Activated CD8-positive, alpha-beta memory T cell treated with anti-CD3 and anti-CD28 coated beads, Interleukin-2, amount 10 ng/mL, durations not matched to agents 7 days and 5 days (primary cell): ENCODE measurements around the gene ST7. TPM values are rescaled to one million over a fixed set of nuclear protein-coding genes. Genes with fewer than 3 reads are reported as not detected.

Experiments used
- ATAC-seq: fragments of 150-1000 bp; cut with Tn5 transposase; one replicate; pipeline ENCODE4 v1.10.0; 2021; ENCODE audit warnings: moderate library complexity
- CTCF ChIA-PET: fragments of 350-600 bp; sonication (Branson Sonifier 250); formaldehyde crosslinking; loops from one replicate; lab custom pipeline; 2021; ENCODE audit warnings: antibody characterized with exemption; lab: Charles Lee
- DNase-seq: peaks from one replicate; pipeline ENCODE4 v3.0.0-alpha.2; 2020
- H3K27ac Mint-ChIP-seq: one replicate; pipeline ENCODE4 v1.8.0; 2021; ENCODE audit warnings: mild to moderate bottlenecking, mixed read lengths
- H3K27me3 Mint-ChIP-seq: one replicate; pipeline ENCODE4 v1.8.0; 2021; ENCODE audit warnings: mixed read lengths
- H3K36me3 Mint-ChIP-seq: one replicate; pipeline ENCODE4 v1.8.0; 2021; ENCODE audit warnings: mild to moderate bottlenecking, mixed read lengths
- H3K4me1 Mint-ChIP-seq: one replicate; pipeline ENCODE4 v1.8.0; 2021; ENCODE audit warnings: mixed read lengths
- H3K4me3 Mint-ChIP-seq: one replicate; pipeline ENCODE4 v1.8.0; 2021; ENCODE audit warnings: mild to moderate bottlenecking, moderate library complexity, mixed read lengths
- H3K9me3 Mint-ChIP-seq: one replicate; pipeline ENCODE4 v1.8.0; 2022; ENCODE audit warnings: low read depth, mixed read lengths
- total RNA-seq, 2 experiments: library from RNA; stranded (reverse); gene quantifications; one replicate each; pipeline ENCODE4 v1.2.3, GENCODE V29; 2021

The ST7 gene
- total RNA-seq, 2 experiments from 2014 or later: 7.2 to 12.8 TPM

GRCh38 chr7:117096942-117097341 is 143.6 kb downstream of the ST7 start:
- no peaks in the 10 kb centered on the region for H3K9me3 Mint-ChIP-seq
- CTCF ChIA-PET: no interaction called here
- no peaks in the 10 kb centered on the region for H3K27me3 Mint-ChIP-seq
- ATAC-seq (no peak), DNase-seq (no peak)
- H3K4me3 Mint-ChIP-seq: no peak overlapping the region
- peaks cover 7% of the 10 kb centered on the region for H3K4me1 Mint-ChIP-seq
- no peak overlapping the region for H3K27ac Mint-ChIP-seq
- H3K36me3 Mint-ChIP-seq: no peaks in the 10 kb centered on the region

GRCh38 chr7:117097860-117098259 is 144.6 kb downstream of the ST7 start:
- CTCF ChIA-PET: no interaction called here
- H3K9me3 Mint-ChIP-seq: no peaks in the 10 kb centered on the region
- H3K4me3 Mint-ChIP-seq: no peak overlapping the region
- H3K27me3 Mint-ChIP-seq: no peaks in the 10 kb centered on the region
- ATAC-seq: no peak
- H3K4me1 Mint-ChIP-seq: peaks cover 7% of the 10 kb centered on the region
- DNase-seq: no peak
- H3K36me3 Mint-ChIP-seq: no peaks in the 10 kb centered on the region
- no peak overlapping the region for H3K27ac Mint-ChIP-seq

GRCh38 chr7:117098457-117098856 is 145.2 kb downstream of the ST7 start:
- Mint-ChIP-seq H3K27me3 (no peaks in the 10 kb centered on the region), H3K4me3 (no peak overlapping the region), H3K36me3 (no peaks in the 10 kb centered on the region), H3K9me3 (no peaks in the 10 kb centered on the region), H3K4me1 (peaks cover 7% of the 10 kb centered on the region), H3K27ac (no peak overlapping the region)
- DNase-seq (no peak), ATAC-seq (no peak)
- CTCF ChIA-PET: no interaction called here

- no peak for DNase-seq
- Mint-ChIP-seq H3K4me3 (no peak overlapping the region), H3K27me3 (no peaks in the 10 kb centered on the region), H3K27ac (no peak overlapping the region), H3K4me1 (no peaks in the 10 kb centered on the region), H3K36me3 (no peaks in the 10 kb centered on the region), H3K9me3 (no peaks in the 10 kb centered on the region)
- CTCF ChIA-PET: no interaction called here
- ATAC-seq: no peak
These were observed 147.7 kb downstream of the ST7 start for GRCh38 chr7:117101026-117101425.

- DNase-seq (peak; percentile 61), ATAC-seq (peak; percentile 86)
- H3K27me3 Mint-ChIP-seq: no peaks in the 10 kb centered on the region
- no peak overlapping the region for H3K4me3 Mint-ChIP-seq
- H3K4me1 Mint-ChIP-seq: peaks cover 14% of the 10 kb centered on the region
- H3K27ac Mint-ChIP-seq: peak overlapping the region; percentile 49
- CTCF ChIA-PET: interaction anchor here (0.9 to 1.2 kb wide), 3 partner anchors 8 to 126 kb away, joined by 3 to 4 read pairs (median 4); no protein-coding TSS in a partner anchor
- H3K9me3 Mint-ChIP-seq: peaks cover 2% of the 10 kb centered on the region
- H3K36me3 Mint-ChIP-seq: peaks cover 10% of the 10 kb centered on the region
These were observed 157.4 kb downstream of the ST7 start for GRCh38 chr7:117110480-117111315.

GRCh38 chr7:117111535-117111934 is 158.2 kb downstream of the ST7 start:
- ATAC-seq: no peak
- CTCF ChIA-PET: interaction anchor here (0.9 to 1.1 kb wide), 2 partner anchors 7 to 14 kb away, joined by 3 to 4 read pairs; no protein-coding TSS in a partner anchor
- H3K36me3 Mint-ChIP-seq: peaks cover 10% of the 10 kb centered on the region
- peaks cover 14% of the 10 kb centered on the region for H3K4me1 Mint-ChIP-seq
- H3K27ac Mint-ChIP-seq: no peak overlapping the region
- no peaks in the 10 kb centered on the region for H3K27me3 Mint-ChIP-seq
- no peak overlapping the region for H3K4me3 Mint-ChIP-seq
- H3K9me3 Mint-ChIP-seq: peaks cover 2% of the 10 kb centered on the region
- no peak for DNase-seq

GRCh38 chr7:117112640-117113039 is 159.3 kb downstream of the ST7 start:
- CTCF ChIA-PET: interaction anchor here (1.1 kb wide), 1 partner anchor 13 kb away, joined by 3 read pairs; no protein-coding TSS in a partner anchor
- ATAC-seq (no peak), DNase-seq (no peak)
- Mint-ChIP-seq H3K4me1 (peaks cover 14% of the 10 kb centered on the region), H3K9me3 (peaks cover 2% of the 10 kb centered on the region), H3K4me3 (no peak overlapping the region), H3K27ac (no peak overlapping the region), H3K27me3 (no peaks in the 10 kb centered on the region), H3K36me3 (peaks cover 10% of the 10 kb centered on the region)

- CTCF ChIA-PET: interaction anchor here (1.1 kb wide), 1 partner anchor 11 kb away, joined by 3 read pairs; no protein-coding TSS in a partner anchor
- Mint-ChIP-seq H3K4me1 (peaks cover 10% of the 10 kb centered on the region), H3K4me3 (no peak overlapping the region)
These were observed 160.6 kb downstream of the ST7 start for GRCh38 chr7:117113871-117114270.

DNA sequence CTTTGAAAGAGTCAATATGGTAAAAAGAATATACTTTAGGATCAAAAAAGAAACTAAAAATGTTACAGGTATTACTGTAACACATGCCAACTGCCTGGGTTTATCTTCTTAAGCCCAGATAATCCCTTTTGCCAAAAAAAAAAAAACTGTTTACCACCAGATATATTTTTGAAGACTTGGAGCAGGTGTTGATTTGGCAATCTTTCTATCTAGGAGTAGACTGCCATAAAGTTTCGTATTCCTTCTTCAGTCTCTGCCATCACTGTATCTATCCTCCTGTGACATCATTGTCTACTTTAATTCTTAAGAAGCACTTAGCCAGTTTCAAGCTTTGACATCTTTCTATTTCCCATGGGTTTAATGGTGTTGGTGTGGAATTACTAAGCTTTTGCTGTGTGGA is 161.0 kb downstream of the ST7 start:
- H3K27me3 Mint-ChIP-seq: no peaks in the 10 kb centered on the region
- CTCF ChIA-PET: interaction anchor here (1.2 kb wide), 1 partner anchor 128 kb away, joined by 4 read pairs; no protein-coding TSS in a partner anchor
- no peaks in the 10 kb centered on the region for H3K9me3 Mint-ChIP-seq
- DNase-seq (no peak), ATAC-seq (no peak)
- H3K36me3 Mint-ChIP-seq: no peaks in the 10 kb centered on the region
- peaks cover 10% of the 10 kb centered on the region for H3K4me1 Mint-ChIP-seq
- no peak overlapping the region for H3K27ac Mint-ChIP-seq
- H3K4me3 Mint-ChIP-seq: no peak overlapping the region

More at GRCh38 chr7:117113871-117114270, 160.6 kb downstream of the ST7 start:
- no peaks in the 10 kb centered on the region for H3K27me3 Mint-ChIP-seq
- H3K36me3 Mint-ChIP-seq: peaks cover 4% of the 10 kb centered on the region
- DNase-seq (no peak), ATAC-seq (no peak)
- H3K27ac Mint-ChIP-seq: no peak overlapping the region
- H3K9me3 Mint-ChIP-seq: peaks cover 2% of the 10 kb centered on the region

- CTCF ChIA-PET: interaction anchor here (0.9 to 1.6 kb wide), 3 partner anchors 11 to 178 kb away, joined by 3 read pairs; no protein-coding TSS in a partner anchor
- Mint-ChIP-seq H3K27ac (no peak overlapping the region), H3K36me3 (no peaks in the 10 kb centered on the region), H3K4me1 (no peaks in the 10 kb centered on the region), H3K27me3 (no peaks in the 10 kb centered on the region), H3K9me3 (no peaks in the 10 kb centered on the region), H3K4me3 (no peak overlapping the region)
- no peak for DNase-seq
- ATAC-seq: no peak
These were observed 162.9 kb downstream of the ST7 start for GRCh38 chr7:117116211-117116610.

GRCh38 chr7:117117172-117117571 is 163.9 kb downstream of the ST7 start:
- H3K27ac Mint-ChIP-seq: no peak overlapping the region
- CTCF ChIA-PET: interaction anchor here (1.1 to 1.6 kb wide), 3 partner anchors 10 to 187 kb away, joined by 3 read pairs; no protein-coding TSS in a partner anchor
- H3K9me3 Mint-ChIP-seq: no peaks in the 10 kb centered on the region
- no peak overlapping the region for H3K4me3 Mint-ChIP-seq
- no peaks in the 10 kb centered on the region for H3K36me3 Mint-ChIP-seq
- ATAC-seq (no peak), DNase-seq (no peak)
- no peaks in the 10 kb centered on the region for H3K4me1 Mint-ChIP-seq
- no peaks in the 10 kb centered on the region for H3K27me3 Mint-ChIP-seq

- Mint-ChIP-seq H3K36me3 (no peaks in the 10 kb centered on the region), H3K4me1 (no peaks in the 10 kb centered on the region), H3K27ac (no peak overlapping the region), H3K4me3 (no peak overlapping the region), H3K27me3 (no peaks in the 10 kb centered on the region), H3K9me3 (no peaks in the 10 kb centered on the region)
- CTCF ChIA-PET: interaction anchor here (0.8 to 1.6 kb wide), 4 partner anchors 8 to 162 kb away, joined by 3 to 7 read pairs (median 4); no protein-coding TSS in a partner anchor
- ATAC-seq (no peak), DNase-seq (no peak)
These were observed 165.4 kb downstream of the ST7 start for GRCh38 chr7:117118579-117119180.

- no peak overlapping the region for H3K27ac Mint-ChIP-seq
- DNase-seq (peak; percentile 77), ATAC-seq (no peak)
- no peaks in the 10 kb centered on the region for H3K36me3 Mint-ChIP-seq
- H3K4me1 Mint-ChIP-seq: no peaks in the 10 kb centered on the region
- H3K9me3 Mint-ChIP-seq: no peaks in the 10 kb centered on the region
- no peaks in the 10 kb centered on the region for H3K27me3 Mint-ChIP-seq
- CTCF ChIA-PET: interaction anchor here (0.8 to 1.6 kb wide), 6 partner anchors 8 to 191 kb away, joined by 3 to 7 read pairs (median 4); no protein-coding TSS in a partner anchor
- H3K4me3 Mint-ChIP-seq: no peak overlapping the region
These were observed 166.1 kb downstream of the ST7 start for GRCh38 chr7:117119192-117119924.
